ENCODE data around the gene SAA2.

The SAA2 gene

DNA sequence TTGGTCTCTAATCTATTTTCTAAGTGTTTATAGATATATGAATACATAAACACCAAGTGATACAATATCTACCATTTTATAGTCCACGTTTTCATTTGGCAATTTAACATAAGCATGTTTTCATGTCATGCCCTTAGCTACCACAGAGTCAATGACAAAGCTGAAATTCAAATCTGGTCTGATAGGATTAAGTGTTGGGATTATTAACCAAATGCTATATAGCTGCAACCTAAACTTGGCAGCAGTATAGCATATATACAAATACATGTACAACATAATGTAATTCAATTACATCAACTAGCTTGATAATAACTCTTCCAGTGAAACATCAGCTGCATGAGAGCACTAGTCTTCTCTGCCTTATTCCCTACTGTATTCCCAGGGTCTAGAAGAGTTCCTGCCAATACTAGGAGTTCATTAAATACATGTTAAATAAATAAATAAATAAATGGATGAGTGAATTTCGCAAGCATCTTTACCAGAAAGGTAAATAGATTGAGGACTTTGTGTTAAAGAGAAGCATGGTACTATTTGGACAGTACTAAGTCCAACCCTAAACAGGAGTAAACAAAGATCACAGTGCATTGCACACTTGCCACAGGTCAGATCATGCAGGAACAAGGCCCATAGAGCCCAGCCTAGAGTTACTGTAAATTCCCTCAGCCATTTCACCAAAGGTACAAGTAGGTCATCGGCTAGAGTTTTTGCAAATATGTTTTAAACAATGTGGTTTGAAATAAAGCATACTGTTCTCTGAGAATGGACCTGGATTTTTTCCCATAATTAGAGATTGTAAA, 24.7 kb downstream of the SAA2 start:
- no peak overlapping the region for H3K4me2 ChIP-seq (ENCODE audit: low read depth, low read length, poor library complexity, severe bottlenecking)
- H3K9me3 ChIP-seq (ENCODE audit: insufficient read depth, low read depth, low read length), result no peaks in the 10 kb centered on the region
- no peak overlapping the region for H3K9ac ChIP-seq (ENCODE audit: low read depth, low read length, poor library complexity, severe bottlenecking)
- no peaks in the 10 kb centered on the region for H3K9me2 ChIP-seq (replicated peaks; ENCODE audit: low read depth, low read length)
- no peaks in the 10 kb centered on the region for H4K20me1 ChIP-seq (ENCODE audit: insufficient read depth, low read length, poor library complexity, severe bottlenecking)
- no peak overlapping the region for H3K4me3 ChIP-seq (ENCODE audit: low read length, poor library complexity, severe bottlenecking)
- H3K27me3 ChIP-seq (ENCODE audit: insufficient read depth, low read length, poor library complexity, severe bottlenecking), result peaks cover 11% of the 10 kb centered on the region
- no peaks in the 10 kb centered on the region for H3K79me2 ChIP-seq (ENCODE audit: insufficient read depth, low read length)
- no peak overlapping the region for H2AFZ ChIP-seq (ENCODE audit: low read length)
- no peaks in the 10 kb centered on the region for H3K4me1 ChIP-seq (ENCODE audit: insufficient read depth, low read length, poor library complexity, severe bottlenecking)
- TF ChIP-seq, protein P1, sequence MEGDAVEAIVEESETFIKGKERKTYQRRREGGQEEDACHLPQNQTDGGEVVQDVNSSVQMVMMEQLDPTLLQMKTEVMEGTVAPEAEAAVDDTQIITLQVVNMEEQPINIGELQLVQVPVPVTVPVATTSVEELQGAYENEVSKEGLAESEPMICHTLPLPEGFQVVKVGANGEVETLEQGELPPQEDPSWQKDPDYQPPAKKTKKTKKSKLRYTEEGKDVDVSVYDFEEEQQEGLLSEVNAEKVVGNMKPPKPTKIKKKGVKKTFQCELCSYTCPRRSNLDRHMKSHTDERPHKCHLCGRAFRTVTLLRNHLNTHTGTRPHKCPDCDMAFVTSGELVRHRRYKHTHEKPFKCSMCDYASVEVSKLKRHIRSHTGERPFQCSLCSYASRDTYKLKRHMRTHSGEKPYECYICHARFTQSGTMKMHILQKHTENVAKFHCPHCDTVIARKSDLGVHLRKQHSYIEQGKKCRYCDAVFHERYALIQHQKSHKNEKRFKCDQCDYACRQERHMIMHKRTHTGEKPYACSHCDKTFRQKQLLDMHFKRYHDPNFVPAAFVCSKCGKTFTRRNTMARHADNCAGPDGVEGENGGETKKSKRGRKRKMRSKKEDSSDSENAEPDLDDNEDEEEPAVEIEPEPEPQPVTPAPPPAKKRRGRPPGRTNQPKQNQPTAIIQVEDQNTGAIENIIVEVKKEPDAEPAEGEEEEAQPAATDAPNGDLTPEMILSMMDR (conservative IDR thresholded peaks at IDR 0.05; ENCODE audit: low read length), result no peak
- no peak for TF ChIP-seq EZH2phosphoT487 (IDR thresholded peaks at IDR 0.05; ENCODE audit: borderline replicate concordance)
- no peaks in the 10 kb centered on the region for H3K36me3 ChIP-seq (ENCODE audit: insufficient read depth, low read length)
- no peaks in the 10 kb centered on the region for H3F3A ChIP-seq (ENCODE audit: low read depth)

DNA sequence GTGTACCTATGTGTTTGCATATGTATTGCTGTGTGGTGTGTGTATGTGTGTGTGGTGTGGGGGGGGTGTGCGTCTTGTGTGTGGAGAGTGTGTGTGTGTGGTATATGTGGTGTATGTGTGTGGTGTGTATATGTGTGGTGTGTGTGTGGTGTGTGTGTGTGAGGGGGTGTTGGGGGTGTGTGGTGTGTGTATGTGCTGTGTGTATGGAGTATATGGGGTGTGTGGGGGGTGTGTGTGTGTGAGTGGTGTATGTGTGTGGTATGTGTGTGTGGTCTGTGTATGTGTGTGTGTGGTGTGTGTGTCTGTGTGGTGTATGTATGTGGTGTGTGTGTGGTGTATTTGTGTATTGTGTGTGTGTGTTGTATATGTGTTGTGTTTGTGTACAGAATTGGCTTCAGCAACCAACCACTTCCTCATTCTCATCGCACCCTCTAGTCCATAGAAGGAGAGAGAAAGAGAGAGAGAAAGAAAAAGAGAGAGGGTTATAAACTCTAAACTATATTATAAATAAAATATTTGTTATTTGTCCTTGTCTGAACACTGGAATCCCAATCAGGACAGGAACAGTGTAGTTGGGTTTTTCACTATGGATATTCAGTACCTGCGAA, 25.6 kb downstream of the SAA2 start:
- Histone ChIP-seq H3K9me3 (ENCODE audit: insufficient read depth, low read depth, low read length) (no peaks in the 10 kb centered on the region), H3F3A (ENCODE audit: low read depth) (no peaks in the 10 kb centered on the region), H3K4me3 (ENCODE audit: low read length, poor library complexity, severe bottlenecking) (no peak overlapping the region), H3K9me2 (replicated peaks; ENCODE audit: low read depth, low read length) (no peaks in the 10 kb centered on the region), H2AFZ (ENCODE audit: low read length) (no peak overlapping the region), H3K79me2 (ENCODE audit: insufficient read depth, low read length) (no peaks in the 10 kb centered on the region), H3K9ac (ENCODE audit: low read depth, low read length, poor library complexity, severe bottlenecking) (no peak overlapping the region), H3K27me3 (ENCODE audit: insufficient read depth, low read length, poor library complexity, severe bottlenecking) (peaks cover 17% of the 10 kb centered on the region), H3K36me3 (ENCODE audit: insufficient read depth, low read length) (no peaks in the 10 kb centered on the region), H3K4me2 (ENCODE audit: low read depth, low read length, poor library complexity, severe bottlenecking) (no peak overlapping the region), H4K20me1 (ENCODE audit: insufficient read depth, low read length, poor library complexity, severe bottlenecking) (no peaks in the 10 kb centered on the region), H3K4me1 (ENCODE audit: insufficient read depth, low read length, poor library complexity, severe bottlenecking) (no peaks in the 10 kb centered on the region)
- TF ChIP-seq, protein P1 (conservative IDR thresholded peaks at IDR 0.05; ENCODE audit: low read length), result no peak
- no peak for TF ChIP-seq EZH2phosphoT487 (IDR thresholded peaks at IDR 0.05; ENCODE audit: borderline replicate concordance)

DNA sequence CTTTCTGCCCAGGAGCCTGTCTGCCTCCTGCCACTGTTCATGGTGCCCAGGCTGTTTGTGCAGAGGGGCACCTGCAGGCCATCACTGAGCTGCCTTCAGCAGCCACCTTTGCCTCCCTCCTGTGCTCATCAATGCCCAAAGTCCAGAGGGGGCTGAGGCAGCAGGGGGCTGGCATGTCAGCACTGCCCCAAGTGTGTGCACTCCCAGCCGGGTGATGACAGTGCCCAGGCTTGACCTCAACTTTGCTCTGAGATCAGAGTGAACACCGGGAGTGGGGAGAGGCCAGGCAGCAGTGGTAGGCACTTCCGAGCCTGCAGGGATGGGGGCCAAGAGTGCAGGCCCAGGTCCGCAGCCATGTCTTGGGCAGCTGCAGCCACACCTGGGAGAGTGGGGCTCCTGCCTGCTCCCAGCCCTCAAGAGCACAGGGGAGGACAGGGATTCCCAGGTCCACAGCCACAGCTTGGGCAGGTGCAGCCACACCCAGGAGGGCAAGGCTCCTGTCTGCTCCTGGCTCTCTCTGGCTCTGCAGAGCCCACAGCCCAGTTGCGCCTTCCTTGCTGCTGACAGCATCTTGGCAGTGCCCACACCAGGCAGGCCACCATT, 27.1 kb downstream of the SAA2 start:
- H3K9me3 ChIP-seq (ENCODE audit: insufficient read depth, low read depth, low read length), result no peaks in the 10 kb centered on the region
- H3K36me3 ChIP-seq (ENCODE audit: insufficient read depth, low read length), result no peaks in the 10 kb centered on the region
- no peaks in the 10 kb centered on the region for H3K4me1 ChIP-seq (ENCODE audit: insufficient read depth, low read length, poor library complexity, severe bottlenecking)
- TF ChIP-seq, protein P1 (conservative IDR thresholded peaks at IDR 0.05; ENCODE audit: low read length), result no peak
- no peak for TF ChIP-seq EZH2phosphoT487 (IDR thresholded peaks at IDR 0.05; ENCODE audit: borderline replicate concordance)
- H3K79me2 ChIP-seq (ENCODE audit: insufficient read depth, low read length), result no peaks in the 10 kb centered on the region
- peaks cover 32% of the 10 kb centered on the region for H3K27me3 ChIP-seq (ENCODE audit: insufficient read depth, low read length, poor library complexity, severe bottlenecking)
- H3K4me2 ChIP-seq (ENCODE audit: low read depth, low read length, poor library complexity, severe bottlenecking), result no peak overlapping the region
- H2AFZ ChIP-seq (ENCODE audit: low read length), result no peak overlapping the region
- H3K9ac ChIP-seq (ENCODE audit: low read depth, low read length, poor library complexity, severe bottlenecking), result no peak overlapping the region
- H4K20me1 ChIP-seq (ENCODE audit: insufficient read depth, low read length, poor library complexity, severe bottlenecking), result no peaks in the 10 kb centered on the region
- no peaks in the 10 kb centered on the region for H3K9me2 ChIP-seq (replicated peaks; ENCODE audit: low read depth, low read length)
- H3K4me3 ChIP-seq (ENCODE audit: low read length, poor library complexity, severe bottlenecking), result no peak overlapping the region
- H3F3A ChIP-seq (ENCODE audit: low read depth), result no peaks in the 10 kb centered on the region
